ENCODE data around the gene LRRN3. TPM values are rescaled to one million over a fixed set of nuclear protein-coding genes. Genes with fewer than 3 reads are reported as not detected.

LRRN3 gene
- total RNA-seq, 1 experiment from 2014 or later, result not detected

DNA sequence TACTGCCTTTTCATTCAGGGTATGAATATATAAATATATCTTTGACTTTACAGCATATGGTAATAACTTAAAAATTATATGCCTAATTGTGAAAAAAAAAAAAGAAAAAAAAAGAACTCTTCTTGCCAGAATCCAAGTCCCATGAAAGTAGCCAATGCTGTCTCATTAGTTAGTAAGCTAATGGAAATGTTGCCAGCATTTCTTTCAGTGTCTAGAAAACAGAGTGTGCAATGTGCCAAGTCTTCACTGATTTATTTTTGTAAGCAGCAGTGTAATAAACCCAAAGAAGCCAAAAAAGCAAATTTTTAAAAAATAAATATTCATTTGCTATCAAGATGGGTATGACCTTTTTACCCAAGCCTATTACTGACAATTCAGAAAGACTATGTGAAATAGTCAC lies 31.1 kb upstream of the LRRN3 start:
- no peak overlapping the region for H3K27ac ChIP-seq (ENCODE audit: low read length)
- no peaks in the 10 kb centered on the region for H3F3A ChIP-seq (ENCODE audit: low read length, unreplicated experiment)
- H3K4me3 ChIP-seq (ENCODE audit: low read length), result no peak overlapping the region
- H3K4me1 ChIP-seq (ENCODE audit: insufficient read depth, low read length), result no peaks in the 10 kb centered on the region
- H3K36me3 ChIP-seq (ENCODE audit: low read depth, low read length), result no peaks in the 10 kb centered on the region
- ATAC-seq (no peak), DNase-seq (no peak)
- H4K20me1 ChIP-seq (ENCODE audit: low read length), result no peaks in the 10 kb centered on the region
- H3K27me3 ChIP-seq (ENCODE audit: low read length), result no peaks in the 10 kb centered on the region
- no peak overlapping the region for H2AFZ ChIP-seq (ENCODE audit: low read length)
- intact Hi-C loops (cut with micrococcal nuclease), result no loop called here
- no peaks in the 10 kb centered on the region for H3K9me3 ChIP-seq (ENCODE audit: low read length)
- no peak overlapping the region for H3K4me2 ChIP-seq (ENCODE audit: low read length)
- no TSS peak for BruUV-seq (replicated peaks)
- ChIA-PET POLR2A (ENCODE audit: unreplicated experiment) (no interaction called here), CTCF (no interaction called here)
- TF ChIP-seq EZH2phosphoT487 (IDR thresholded peaks at IDR 0.05; ENCODE audit: borderline replicate concordance, low read length) (no peak), EZH2 (IDR thresholded peaks at IDR 0.05; ENCODE audit: low read length, unreplicated experiment) (no peak)
- TF ChIP-seq, protein P1, sequence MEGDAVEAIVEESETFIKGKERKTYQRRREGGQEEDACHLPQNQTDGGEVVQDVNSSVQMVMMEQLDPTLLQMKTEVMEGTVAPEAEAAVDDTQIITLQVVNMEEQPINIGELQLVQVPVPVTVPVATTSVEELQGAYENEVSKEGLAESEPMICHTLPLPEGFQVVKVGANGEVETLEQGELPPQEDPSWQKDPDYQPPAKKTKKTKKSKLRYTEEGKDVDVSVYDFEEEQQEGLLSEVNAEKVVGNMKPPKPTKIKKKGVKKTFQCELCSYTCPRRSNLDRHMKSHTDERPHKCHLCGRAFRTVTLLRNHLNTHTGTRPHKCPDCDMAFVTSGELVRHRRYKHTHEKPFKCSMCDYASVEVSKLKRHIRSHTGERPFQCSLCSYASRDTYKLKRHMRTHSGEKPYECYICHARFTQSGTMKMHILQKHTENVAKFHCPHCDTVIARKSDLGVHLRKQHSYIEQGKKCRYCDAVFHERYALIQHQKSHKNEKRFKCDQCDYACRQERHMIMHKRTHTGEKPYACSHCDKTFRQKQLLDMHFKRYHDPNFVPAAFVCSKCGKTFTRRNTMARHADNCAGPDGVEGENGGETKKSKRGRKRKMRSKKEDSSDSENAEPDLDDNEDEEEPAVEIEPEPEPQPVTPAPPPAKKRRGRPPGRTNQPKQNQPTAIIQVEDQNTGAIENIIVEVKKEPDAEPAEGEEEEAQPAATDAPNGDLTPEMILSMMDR (conservative IDR thresholded peaks at IDR 0.05; ENCODE audit: low read depth, low read length), result no peak
- no peaks in the 10 kb centered on the region for H3K79me2 ChIP-seq (ENCODE audit: low read length)
- H3K9ac ChIP-seq (ENCODE audit: low read length), result no peak overlapping the region
- no peaks in the 10 kb centered on the region for H3K9me2 ChIP-seq (replicated peaks; ENCODE audit: low read length)

DNA sequence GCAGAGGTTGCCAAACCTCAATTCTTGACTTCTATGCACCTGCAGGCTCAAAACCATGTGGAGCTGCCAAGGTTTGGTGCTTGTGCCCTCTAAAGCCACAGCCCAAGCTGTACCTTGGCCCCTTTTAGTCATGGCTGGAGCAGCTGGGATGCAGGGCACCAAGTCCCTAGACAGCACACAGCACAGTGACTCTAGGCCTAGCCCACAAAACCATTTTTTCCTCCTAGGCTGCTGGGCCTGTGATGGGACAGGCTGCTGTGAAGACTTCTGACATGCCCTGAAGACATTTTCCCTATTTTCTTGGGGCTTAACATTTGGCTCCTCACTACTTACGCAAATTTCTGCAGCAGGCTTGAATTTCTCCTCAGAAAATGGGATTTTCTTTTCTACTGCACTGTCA lies 27.8 kb upstream of the LRRN3 start:
- no peak overlapping the region for H3K27ac ChIP-seq (ENCODE audit: low read length)
- DNase-seq (no peak), ATAC-seq (no peak)
- H3K4me1 ChIP-seq (ENCODE audit: insufficient read depth, low read length), result no peaks in the 10 kb centered on the region
- POLR2A ChIA-PET (ENCODE audit: unreplicated experiment), result no interaction called here
- H3F3A ChIP-seq (ENCODE audit: low read length, unreplicated experiment), result no peaks in the 10 kb centered on the region
- TF ChIP-seq, protein P1 (conservative IDR thresholded peaks at IDR 0.05; ENCODE audit: low read depth, low read length), result no peak
- no peak for TF ChIP-seq EZH2 (IDR thresholded peaks at IDR 0.05; ENCODE audit: low read length, unreplicated experiment)
- TF ChIP-seq EZH2phosphoT487 (IDR thresholded peaks at IDR 0.05; ENCODE audit: borderline replicate concordance, low read length), result no peak
- no peaks in the 10 kb centered on the region for H3K36me3 ChIP-seq (ENCODE audit: low read depth, low read length)
- H3K4me2 ChIP-seq (ENCODE audit: low read length), result no peak overlapping the region
- no TSS peak for BruUV-seq (replicated peaks)
- no peaks in the 10 kb centered on the region for H3K9me3 ChIP-seq (ENCODE audit: low read length)
- H3K27me3 ChIP-seq (ENCODE audit: low read length), result no peaks in the 10 kb centered on the region
- CTCF ChIA-PET, result no interaction called here
- H4K20me1 ChIP-seq (ENCODE audit: low read length), result no peaks in the 10 kb centered on the region
- intact Hi-C loops (cut with micrococcal nuclease), result no loop called here
- no peaks in the 10 kb centered on the region for H3K9me2 ChIP-seq (replicated peaks; ENCODE audit: low read length)
- H3K4me3 ChIP-seq (ENCODE audit: low read length), result no peak overlapping the region
- H2AFZ ChIP-seq (ENCODE audit: low read length), result no peak overlapping the region
- H3K9ac ChIP-seq (ENCODE audit: low read length), result no peak overlapping the region
- no peaks in the 10 kb centered on the region for H3K79me2 ChIP-seq (ENCODE audit: low read length)

DNA sequence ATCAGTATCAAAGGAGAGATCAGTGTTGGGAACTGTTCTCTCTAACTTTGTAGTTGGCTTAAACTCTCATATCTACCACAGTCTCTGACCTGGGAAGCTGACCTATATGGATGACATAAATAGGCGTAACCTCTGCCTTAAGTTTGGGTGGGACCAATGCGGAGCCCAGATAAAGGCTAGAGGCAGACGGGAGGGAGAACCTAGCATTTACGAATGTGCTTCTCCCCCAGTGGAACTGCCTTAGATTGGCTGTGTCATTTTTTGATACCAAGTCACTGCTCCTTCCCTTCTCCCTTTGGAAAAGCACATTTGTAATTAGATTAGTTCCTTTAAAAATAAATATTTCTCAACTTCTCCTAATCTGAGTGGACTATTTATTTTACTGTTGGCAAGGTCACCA lies 23.7 kb upstream of the LRRN3 start:
- no peaks in the 10 kb centered on the region for H3K79me2 ChIP-seq (ENCODE audit: low read length)
- ChIA-PET POLR2A (ENCODE audit: unreplicated experiment) (no interaction called here), CTCF (no interaction called here)
- H3K9me3 ChIP-seq (ENCODE audit: low read length), result no peaks in the 10 kb centered on the region
- H4K20me1 ChIP-seq (ENCODE audit: low read length), result no peaks in the 10 kb centered on the region
- no peak for DNase-seq
- TF ChIP-seq, protein P1 (conservative IDR thresholded peaks at IDR 0.05; ENCODE audit: low read depth, low read length), result no peak
- TF ChIP-seq EZH2 (IDR thresholded peaks at IDR 0.05; ENCODE audit: low read length, unreplicated experiment) (no peak), EZH2phosphoT487 (IDR thresholded peaks at IDR 0.05; ENCODE audit: borderline replicate concordance, low read length) (no peak)
- H3K4me2 ChIP-seq (ENCODE audit: low read length), result no peak overlapping the region
- no peak for ATAC-seq
- no peaks in the 10 kb centered on the region for H3K4me1 ChIP-seq (ENCODE audit: insufficient read depth, low read length)
- H3K9me2 ChIP-seq (replicated peaks; ENCODE audit: low read length), result no peaks in the 10 kb centered on the region
- H3K4me3 ChIP-seq (ENCODE audit: low read length), result no peak overlapping the region
- H3K9ac ChIP-seq (ENCODE audit: low read length), result no peak overlapping the region
- H2AFZ ChIP-seq (ENCODE audit: low read length), result no peak overlapping the region
- no TSS peak for BruUV-seq (replicated peaks)
- no peaks in the 10 kb centered on the region for H3K36me3 ChIP-seq (ENCODE audit: low read depth, low read length)
- no peaks in the 10 kb centered on the region for H3F3A ChIP-seq (ENCODE audit: low read length, unreplicated experiment)
- intact Hi-C loops (cut with micrococcal nuclease), result no loop called here
- no peaks in the 10 kb centered on the region for H3K27me3 ChIP-seq (ENCODE audit: low read length)
- H3K27ac ChIP-seq (ENCODE audit: low read length), result no peak overlapping the region

All from PC-3 (cell line).